CD8-positive, alpha-beta memory T cell (primary cell): ENCODE results near the gene SLC2A9. TPM values are rescaled to one million over a fixed set of nuclear protein-coding genes. Genes with fewer than 3 reads are reported as not detected.

Experiments
- CTCF ChIA-PET: fragments of 350-600 bp; sonication (Branson Sonifier 250); formaldehyde crosslinking; loops from one replicate; lab custom pipeline; 2021; ENCODE audit warnings: antibody characterized with exemption; lab: Charles Lee
- POLR2A ChIA-PET: fragments of 350-600 bp; sonication (Branson Sonifier 250); formaldehyde crosslinking; loops from one replicate; lab custom pipeline; 2021; ENCODE audit warnings: antibody characterized with exemption; lab: Charles Lee
- DNase-seq, 5 donors: peaks; one replicate each; pipeline versions ENCODE4 v3.0.0 to v3.0.0-alpha.2; 2020 to 2022; ENCODE audit warnings: mixed read lengths in 1 of 5
- H3K27ac ChIP-seq: one replicate; pipeline ENCODE4 v1.7.0; 2013; ENCODE audit warnings: low read depth, mild to moderate bottlenecking, low read length, moderate library complexity
- H3K27me3 ChIP-seq: 2 replicates; pipeline ENCODE4 v1.7.0; 2013; ENCODE audit warnings: low read length, mild to moderate bottlenecking; ENCODE audit not compliant: insufficient read depth, poor library complexity, severe bottlenecking
- H3K36me3 ChIP-seq: 2 replicates; pipeline ENCODE4 v1.7.0; 2013; ENCODE audit warnings: mild to moderate bottlenecking, low read length, moderate library complexity; ENCODE audit not compliant: insufficient read depth
- H3K4me1 ChIP-seq: 2 replicates; pipeline ENCODE4 v1.7.0; 2013; ENCODE audit warnings: mild to moderate bottlenecking, low read length, moderate library complexity; ENCODE audit not compliant: insufficient read depth
- H3K4me3 ChIP-seq: 2 replicates; pipeline ENCODE4 v1.7.0; 2013; ENCODE audit warnings: mild to moderate bottlenecking, low read length
- H3K9me3 ChIP-seq: 2 replicates; pipeline ENCODE4 v1.7.0; 2013; ENCODE audit warnings: mild to moderate bottlenecking, low read length
- H3K27ac Mint-ChIP-seq, 8 donors: one replicate each; pipeline ENCODE4 v1.8.0; 2020 to 2021; ENCODE audit warnings: mixed read lengths in 8 of 8, mild to moderate bottlenecking in 6 of 8, inconsistent platforms in 3 of 8, moderate library complexity in 3 of 8
- H3K27me3 Mint-ChIP-seq, 2 donors: one replicate each; pipeline ENCODE4 v1.8.0; 2020 to 2021; ENCODE audit warnings: mixed read lengths in 2 of 2, mild to moderate bottlenecking in 1 of 2, moderate library complexity in 1 of 2
- H3K36me3 Mint-ChIP-seq, 3 donors: one replicate each; pipeline ENCODE4 v1.8.0; 2020 to 2021; ENCODE audit warnings: mixed read lengths in 3 of 3, inconsistent platforms in 1 of 3, mild to moderate bottlenecking in 1 of 3
- H3K4me1 Mint-ChIP-seq, 3 donors: one replicate each; pipeline ENCODE4 v1.8.0; 2020 to 2021; ENCODE audit warnings: mixed read lengths in 3 of 3, inconsistent platforms in 1 of 3, mild to moderate bottlenecking in 1 of 3
- H3K4me3 Mint-ChIP-seq, 7 donors: one replicate each; pipeline ENCODE4 v1.8.0; 2020 to 2021; ENCODE audit warnings: mixed read lengths in 7 of 7, mild to moderate bottlenecking in 6 of 7, moderate library complexity in 4 of 7, inconsistent platforms in 2 of 7
- H3K9me3 Mint-ChIP-seq, 5 donors: one replicate each; pipeline ENCODE4 v1.8.0; 2020 to 2022; ENCODE audit warnings: mixed read lengths in 5 of 5, mild to moderate bottlenecking in 3 of 5, moderate library complexity in 2 of 5, inconsistent platforms in 1 of 5
- polyA plus RNA-seq: library from polyadenylated mRNA; unstranded; fragments of 300-500 nt; fragmentation: Illumina TruSeq; gene quantifications from one replicate; pipeline ENCODE4 v1.2.3, GENCODE V29; 2021
- total RNA-seq, 2 experiments: library from RNA; stranded (reverse); gene quantifications; one replicate each; pipeline ENCODE4 v1.2.3, GENCODE V29; 2021

The SLC2A9 gene
- 1 to 10 TPM; 3.0 to 3.1 TPM for total RNA-seq
- polyA plus RNA-seq = 1.8 TPM

DNA sequence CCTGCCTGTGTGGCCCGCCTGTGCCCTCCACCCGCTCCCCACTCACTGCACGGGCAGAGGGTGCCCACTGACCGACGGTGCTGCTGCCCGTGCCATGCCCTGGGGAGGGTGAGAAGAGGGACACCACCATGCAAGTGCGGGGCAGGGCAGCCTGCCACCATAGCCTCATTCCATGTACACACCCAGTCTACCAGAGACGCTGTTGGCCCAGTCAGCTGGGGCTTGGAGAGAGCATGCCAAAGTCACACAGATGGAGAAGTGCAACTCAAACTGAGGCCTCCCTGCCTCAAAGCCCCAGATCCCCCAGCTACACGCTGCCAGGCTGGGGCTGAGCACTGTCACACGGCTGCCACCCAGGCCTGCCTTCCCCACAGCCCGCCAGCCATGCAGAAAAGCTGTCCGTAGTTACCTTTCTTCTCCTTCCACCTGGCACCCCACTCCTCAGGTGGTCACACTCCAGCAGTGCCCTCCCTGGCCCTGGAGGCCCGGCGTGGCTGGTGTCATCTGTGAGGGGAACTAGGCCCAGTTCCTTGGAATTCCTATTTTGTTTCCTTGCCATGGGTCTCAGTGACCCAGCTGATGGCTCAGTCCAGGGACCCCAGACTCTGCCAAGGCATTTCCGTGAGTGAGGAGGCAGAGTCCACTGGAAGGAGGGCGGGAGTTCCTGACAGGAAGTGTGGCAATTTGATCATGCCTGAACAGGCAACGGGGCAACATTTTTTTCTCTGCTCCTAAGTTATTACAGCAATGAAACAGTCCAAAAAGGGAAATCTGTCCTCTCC lies at the start of gene SLC2A9:
Gene SLC2A9, minus strand, starts transcription at position 627 of the 782 bp plus-strand sequence. Its CDS starts 68 bp downstream, at position 559.
- Histone ChIP-seq H3K4me3 (no peak within 1 kb of the TSS), H3K36me3 (no peaks in the 10 kb centered on the region), H3K27ac (no peak within 1 kb of the TSS), H3K9me3 (no peaks in the 10 kb centered on the region), H3K4me1 (peaks cover 15% of the 10 kb centered on the region), H3K27me3 (no peaks in the 10 kb centered on the region)
- Mint-ChIP-seq H3K27ac (peak within 1 kb of the TSS in 6 of 8 donors; percentile 16 to 95 (median 64)), H3K9me3 (peaks cover 0 to 2% (median 0%) of the 10 kb centered on the region in 5 donors), H3K4me1 (peaks cover 10 to 21% (median 20%) of the 10 kb centered on the region in 3 donors), H3K27me3 (peaks cover 6 to 11% of the 10 kb centered on the region in 2 donors), H3K36me3 (no peaks in the 10 kb centered on the region), H3K4me3 (no peak within 1 kb of the TSS)
- ChIA-PET POLR2A (no interaction called here), CTCF (no interaction called here)
- DNase-seq = no peak

DNA sequence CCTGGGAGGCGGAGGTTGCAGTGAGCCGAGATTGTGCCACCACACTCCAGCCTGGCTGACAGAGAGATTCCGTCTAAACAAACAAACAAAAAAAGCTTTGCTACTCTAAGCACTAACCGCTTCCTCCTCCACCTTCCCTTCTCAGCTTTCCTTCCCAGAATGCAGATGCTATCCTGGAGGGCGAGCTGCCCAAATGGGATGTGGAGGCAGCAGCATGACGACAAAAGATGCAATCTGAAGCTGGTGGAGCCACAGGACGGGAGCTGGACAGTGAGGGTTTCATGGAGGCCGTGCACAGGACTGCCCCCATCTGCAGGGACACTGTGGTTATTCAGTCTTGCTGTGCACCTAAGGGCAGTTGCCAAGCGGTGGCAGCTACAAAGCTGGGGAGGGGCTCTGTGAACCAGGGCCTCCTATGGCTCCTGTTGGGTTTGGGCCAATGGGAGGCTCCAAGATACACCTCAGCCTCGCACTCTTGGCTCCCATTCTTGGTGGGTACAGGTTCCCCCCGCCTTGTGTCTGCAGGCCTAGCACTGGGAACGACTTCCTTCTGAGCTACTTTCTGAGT lies 47.9 kb upstream of the SLC2A9 start:
- Mint-ChIP-seq H3K27me3 (peaks cover 0 to 2% of the 10 kb centered on the region in 2 donors), H3K36me3 (peaks cover 0 to 70% (median 16%) of the 10 kb centered on the region in 3 donors), H3K27ac (peak overlapping the region in 2 of 8 donors; percentile 69 to 90), H3K4me1 (peaks cover 0 to 2% (median 0%) of the 10 kb centered on the region in 3 donors), H3K9me3 (no peaks in the 10 kb centered on the region), H3K4me3 (no peak overlapping the region)
- CTCF ChIA-PET = no interaction called here
- Histone ChIP-seq H3K36me3 (peaks cover 19% of the 10 kb centered on the region), H3K4me1 (no peaks in the 10 kb centered on the region), H3K27ac (no peak overlapping the region), H3K27me3 (no peaks in the 10 kb centered on the region), H3K4me3 (no peak overlapping the region), H3K9me3 (no peaks in the 10 kb centered on the region)
- no peak for DNase-seq
- POLR2A ChIA-PET = no interaction called here

DNA sequence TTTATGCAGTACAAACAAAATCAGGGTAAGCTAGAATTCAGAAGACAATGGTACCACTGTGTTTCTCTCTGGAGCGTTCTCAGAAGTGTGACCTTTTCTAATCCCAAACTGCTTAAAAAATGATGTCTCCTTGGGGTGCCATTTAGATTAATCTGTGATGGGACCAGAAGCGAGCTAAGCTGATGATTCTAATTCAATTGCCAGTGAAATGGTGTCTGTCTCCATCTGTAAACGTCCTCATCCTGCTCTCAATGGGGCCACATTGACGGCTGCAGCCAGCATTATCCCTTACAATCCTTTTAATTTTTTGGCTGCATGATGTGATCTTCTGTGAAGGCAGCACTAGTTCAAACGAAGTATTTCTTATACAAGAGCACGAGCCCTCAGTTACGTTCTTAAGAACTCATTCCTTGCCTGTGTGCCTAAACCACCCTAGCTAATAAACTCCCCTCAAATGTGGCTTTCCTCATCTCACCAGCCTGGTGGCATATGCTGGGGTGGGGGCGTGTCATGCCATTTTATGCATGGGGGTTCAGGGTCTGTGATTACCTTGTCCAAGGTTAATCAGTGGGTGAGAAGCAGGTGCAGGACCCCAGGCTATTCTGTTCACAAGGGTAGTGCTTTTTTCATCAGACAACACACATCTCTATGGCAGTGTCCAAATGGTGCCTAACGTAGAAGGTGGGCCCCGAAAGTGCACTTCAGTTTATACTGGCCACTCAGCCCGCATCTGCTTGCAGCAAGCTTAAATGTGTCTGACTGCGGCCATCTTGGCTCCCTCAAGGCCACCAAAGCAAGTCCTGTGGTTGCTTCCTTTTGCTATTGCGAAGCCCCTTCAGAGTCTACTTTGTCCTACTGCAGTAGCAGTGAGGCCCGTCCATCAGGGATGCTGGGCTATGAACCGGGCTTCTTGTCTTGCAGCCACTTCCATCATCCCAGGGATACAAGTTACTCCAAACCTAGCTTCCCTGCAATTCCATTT lies 45.7 kb upstream of the SLC2A9 start:
- H3K9me3 Mint-ChIP-seq = no peaks in the 10 kb centered on the region
- H3K4me1 Mint-ChIP-seq = peaks cover 0 to 2% (median 0%) of the 10 kb centered on the region in 3 donors
- peaks cover 0 to 2% of the 10 kb centered on the region in 2 donors for H3K27me3 Mint-ChIP-seq
- CTCF ChIA-PET = interaction anchor here (2.1 kb wide), 1 partner anchor 48 kb away, joined by 5 read pairs; no protein-coding TSS in a partner anchor
- Histone ChIP-seq H3K9me3 (no peaks in the 10 kb centered on the region), H3K4me1 (no peaks in the 10 kb centered on the region), H3K36me3 (peaks cover 14% of the 10 kb centered on the region), H3K27ac (no peak overlapping the region), H3K4me3 (no peak overlapping the region), H3K27me3 (no peaks in the 10 kb centered on the region)
- POLR2A ChIA-PET = no interaction called here
- no peak overlapping the region for H3K4me3 Mint-ChIP-seq
- DNase-seq = no peak
- H3K27ac Mint-ChIP-seq = peak overlapping the region in 2 of 8 donors; percentile 56 to 88
- peaks cover 0 to 68% (median 15%) of the 10 kb centered on the region in 3 donors for H3K36me3 Mint-ChIP-seq

DNA sequence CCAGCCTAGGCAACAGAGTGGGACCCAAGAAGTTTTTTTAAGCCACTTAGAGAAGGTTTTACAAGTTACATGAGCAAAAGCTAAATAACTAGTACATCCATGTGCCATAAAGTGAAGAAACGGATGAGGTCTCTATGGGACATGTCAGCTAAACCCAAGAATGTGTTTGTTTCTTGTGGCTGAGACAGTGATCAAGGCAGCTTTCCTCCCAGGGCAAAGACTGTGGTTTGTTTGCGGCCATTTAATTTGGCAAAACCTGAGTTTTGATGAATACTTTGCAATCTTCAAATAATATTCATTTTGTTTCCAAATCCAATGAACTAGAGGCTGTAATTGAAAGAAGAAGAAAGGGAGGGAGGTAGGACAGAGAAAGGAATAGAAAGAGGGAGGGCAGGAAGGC lies 44.9 kb upstream of the SLC2A9 start:
- no peak for DNase-seq
- Mint-ChIP-seq H3K4me3 (no peak overlapping the region), H3K27ac (peak overlapping the region in 1 of 8 donors; percentile 33), H3K9me3 (no peaks in the 10 kb centered on the region), H3K36me3 (peaks cover 0 to 74% (median 18%) of the 10 kb centered on the region in 3 donors), H3K4me1 (peaks cover 0 to 2% (median 0%) of the 10 kb centered on the region in 3 donors), H3K27me3 (peaks cover 0 to 2% of the 10 kb centered on the region in 2 donors)
- no peak overlapping the region for H3K4me3 ChIP-seq
- H3K9me3 ChIP-seq = no peaks in the 10 kb centered on the region
- peaks cover 14% of the 10 kb centered on the region for H3K36me3 ChIP-seq
- POLR2A ChIA-PET = no interaction called here
- no peak overlapping the region for H3K27ac ChIP-seq
- H3K4me1 ChIP-seq = no peaks in the 10 kb centered on the region
- CTCF ChIA-PET = interaction anchor here (2.1 kb wide), 1 partner anchor 47 kb away, joined by 5 read pairs; no protein-coding TSS in a partner anchor
- H3K27me3 ChIP-seq = no peaks in the 10 kb centered on the region

DNA sequence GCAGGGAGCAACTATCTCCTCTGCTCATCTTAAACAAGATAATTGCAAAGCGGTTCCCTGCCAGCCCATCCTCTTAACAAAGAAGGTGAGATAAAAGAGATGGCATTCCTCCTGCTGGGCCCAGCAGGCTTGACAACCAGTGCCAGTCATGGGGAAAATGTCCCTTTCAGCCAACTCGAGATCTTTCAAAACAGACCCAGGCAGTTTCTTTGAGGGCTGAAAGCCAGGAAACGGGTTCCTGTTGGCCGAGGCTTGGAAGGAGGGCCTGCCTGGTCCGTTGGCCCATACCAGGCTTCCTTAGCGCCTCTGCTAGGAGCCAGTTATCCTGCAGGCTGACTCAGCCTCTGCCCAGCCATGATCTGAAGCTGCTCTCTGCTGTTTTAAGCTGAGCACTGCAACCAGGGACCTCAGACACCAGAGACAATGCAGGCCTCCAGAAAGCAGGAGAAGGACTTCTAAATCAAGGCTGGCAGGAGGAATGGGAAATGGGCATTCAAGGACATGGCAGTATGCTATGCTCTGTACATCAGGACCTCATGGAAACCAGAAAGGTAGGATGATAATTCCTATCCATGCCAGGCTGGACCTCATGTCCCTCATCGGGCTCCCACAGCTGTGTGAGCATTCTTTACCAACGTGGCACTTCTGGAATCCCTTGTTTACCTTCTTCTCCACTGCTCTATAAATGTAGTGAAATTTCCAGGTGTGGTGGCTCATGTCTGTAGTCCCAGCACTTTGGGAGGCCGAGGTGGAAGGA lies 42.4 kb upstream of the SLC2A9 start:
- CTCF ChIA-PET = interaction anchor here (1.0 kb wide), 1 partner anchor 44 kb away, joined by 4 read pairs; no protein-coding TSS in a partner anchor

DNA sequence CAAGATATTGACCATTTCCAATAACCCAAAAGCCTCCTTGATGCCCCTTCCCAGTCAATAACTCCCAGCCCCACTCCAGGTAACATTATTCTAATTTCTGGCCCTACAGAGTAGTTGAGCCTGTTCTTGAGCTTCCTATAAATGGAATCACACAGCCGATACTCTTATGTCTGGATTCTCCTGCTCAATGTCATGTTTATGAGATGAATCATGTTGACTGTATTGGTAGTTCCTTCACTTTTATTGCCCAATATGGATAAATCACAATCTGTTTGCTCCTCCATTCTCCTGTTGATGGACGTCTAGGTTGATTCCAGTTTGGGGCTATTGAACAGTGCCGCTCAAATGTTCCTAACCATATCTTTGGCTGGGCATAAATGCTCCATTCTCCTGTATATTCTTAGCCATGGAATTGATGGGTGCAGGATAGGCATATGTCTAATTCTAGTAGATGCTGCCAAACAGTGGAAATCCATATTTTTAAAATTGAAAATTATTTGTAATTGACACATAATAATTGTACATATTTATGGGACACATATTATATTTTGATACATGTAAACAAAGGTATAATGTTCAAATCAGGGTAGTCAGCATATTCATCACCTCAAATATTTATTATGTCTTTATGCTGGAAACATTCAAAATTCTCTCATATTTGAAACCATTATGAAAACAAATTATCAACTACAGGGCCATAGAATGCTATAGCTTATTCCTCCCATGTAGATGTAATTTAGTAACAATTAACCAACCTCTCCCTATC lies 40.5 kb upstream of the SLC2A9 start:
- ChIA-PET POLR2A (no interaction called here), CTCF (no interaction called here)
- no peaks in the 10 kb centered on the region for H3K9me3 Mint-ChIP-seq
- peaks cover 0 to 2% of the 10 kb centered on the region in 2 donors for H3K27me3 Mint-ChIP-seq
- Histone ChIP-seq H3K9me3 (no peaks in the 10 kb centered on the region), H3K27me3 (no peaks in the 10 kb centered on the region), H3K27ac (no peak overlapping the region), H3K36me3 (peaks cover 11% of the 10 kb centered on the region), H3K4me1 (no peaks in the 10 kb centered on the region), H3K4me3 (no peak overlapping the region)
- H3K27ac Mint-ChIP-seq = peak overlapping the region in 1 of 8 donors; percentile 28
- no peaks in the 10 kb centered on the region for H3K4me1 Mint-ChIP-seq
- DNase-seq = no peak
- no peak overlapping the region for H3K4me3 Mint-ChIP-seq
- peaks cover 7 to 66% (median 28%) of the 10 kb centered on the region in 3 donors for H3K36me3 Mint-ChIP-seq

More for the DNA sequence above, 42.4 kb upstream of the SLC2A9 start:
- DNase-seq = no peak
- Histone ChIP-seq H3K4me1 (no peaks in the 10 kb centered on the region), H3K4me3 (no peak overlapping the region), H3K36me3 (peaks cover 14% of the 10 kb centered on the region), H3K9me3 (no peaks in the 10 kb centered on the region), H3K27ac (no peak overlapping the region), H3K27me3 (no peaks in the 10 kb centered on the region)
- Mint-ChIP-seq H3K4me3 (no peak overlapping the region), H3K27me3 (peaks cover 0 to 2% of the 10 kb centered on the region in 2 donors), H3K4me1 (no peaks in the 10 kb centered on the region), H3K36me3 (peaks cover 3 to 75% (median 22%) of the 10 kb centered on the region in 3 donors), H3K27ac (peak overlapping the region in 1 of 8 donors; percentile 64), H3K9me3 (no peaks in the 10 kb centered on the region)
- POLR2A ChIA-PET = no interaction called here
